ENCODE measurements around the gene EFR3B.
"Not testable (repeated sequence)": the region's sequence is repeated elsewhere in the genome, so short reads cannot be mapped to it uniquely, and the experiment has no call there.

EFR3B gene

GRCh38 chr2:25158096-25158852 lies 116.4 kb downstream of the EFR3B start:
- DNase-seq = no peak

- no peak for DNase-seq
Measured at GRCh38 chr2:25159949-25160348, 118.1 kb downstream of the EFR3B start.

- DNase-seq = no peak
Measured at GRCh38 chr2:25160376-25160775, 118.5 kb downstream of the EFR3B start.

GRCh38 chr2:25161055-25161781 lies 119.3 kb downstream of the EFR3B start:
- no peak for DNase-seq

- not testable (repeated sequence) for DNase-seq
Measured at GRCh38 chr2:25162061-25162460, 120.2 kb downstream of the EFR3B start.

GRCh38 chr2:25164561-25164960 lies 122.7 kb downstream of the EFR3B start:
- DNase-seq = no peak

GRCh38 chr2:25165992-25166875 lies 124.4 kb downstream of the EFR3B start:
- DNase-seq = no peak

- DNase-seq = peak; percentile 26
Measured at GRCh38 chr2:25168256-25169072, 126.6 kb downstream of the EFR3B start, which contains the start of gene POMC. Gene POMC, minus strand, starts transcription at chr2:25168580. Its CDS starts 3,808 bp downstream, at chr2:25164772.

- DNase-seq = no peak
Measured at GRCh38 chr2:25169073-25169470, 127.2 kb downstream of the EFR3B start.

- no peak for DNase-seq
Measured at GRCh38 chr2:25170888-25171287, 129.0 kb downstream of the EFR3B start.

GRCh38 chr2:25173719-25174118 lies 131.8 kb downstream of the EFR3B start:
- DNase-seq = no peak

- DNase-seq = no peak
Measured at GRCh38 chr2:25174192-25174861, 132.5 kb downstream of the EFR3B start.

- no peak for DNase-seq
Measured at GRCh38 chr2:25176138-25176537, 134.3 kb downstream of the EFR3B start.

GRCh38 chr2:25176541-25177181 lies 134.8 kb downstream of the EFR3B start:
- no peak for DNase-seq

- DNase-seq = no peak
Measured at GRCh38 chr2:25177211-25177611, 135.3 kb downstream of the EFR3B start.

GRCh38 chr2:25178976-25179375 lies 137.1 kb downstream of the EFR3B start:
- DNase-seq = no peak

GRCh38 chr2:25184254-25184653 lies 142.4 kb downstream of the EFR3B start:
- no peak for DNase-seq

- no peak for DNase-seq
Measured at GRCh38 chr2:25187729-25188350, 146.0 kb downstream of the EFR3B start.

GRCh38 chr2:25188405-25188804 lies 146.5 kb downstream of the EFR3B start:
- no peak for DNase-seq

GRCh38 chr2:25190536-25190935 lies 148.7 kb downstream of the EFR3B start:
- no peak for DNase-seq
